ENCODE data around the gene MEX3B.

GRCh38 chr15:82052751-82053150 is 6.9 kb upstream of the MEX3B start:
- no peak for TF ChIP-seq CTCF (IDR thresholded peaks at IDR 0.05)
- TF ChIP-seq POLR2A (IDR thresholded peaks at IDR 0.05), result no peak
